PC-9 (cell line): Measurements from ENCODE around the gene RGL1. TPM values are rescaled to one million over a fixed set of nuclear protein-coding genes. Genes with fewer than 3 reads are reported as not detected.

Experiments used
- BruUV-seq: library from RNA; stranded (reverse); fragments of 400-500 nt; replicated peaks from 2 replicates; lab custom pipeline; 2021; lab: Mats Ljungman, UMichigan
- CTCF ChIA-PET: fragments of 300-600 bp; sonication (Branson Sonifier 250); formaldehyde crosslinking; loops from one replicate; lab custom pipeline; 2022; ENCODE audit warnings: antibody characterized with exemption; lab: Charles Lee
- POLR2A ChIA-PET: fragments of 300-600 bp; sonication (Branson Sonifier 250); formaldehyde crosslinking; loops from one replicate; lab custom pipeline; 2022; ENCODE audit warnings: antibody characterized with exemption; ENCODE audit not compliant: unreplicated experiment; lab: Charles Lee
- DNase-seq, 2 experiments: peaks; one replicate each; pipeline versions ENCODE4 v3.0.0 to v3.0.0-alpha.2; 2015 to 2022; ENCODE audit warnings: mixed read lengths in 1 of 2
- H2AFZ ChIP-seq: fragments of 200-600 bp; sonication (generic); 2 replicates; pipeline ENCODE4 v1.8.1; 2017; ENCODE audit warnings: antibody characterized with exemption
- H3F3A ChIP-seq: fragments of 200-600 bp; sonication (generic); 2 replicates; pipeline ENCODE4 v1.8.1; 2017; ENCODE audit warnings: antibody characterized with exemption, mild to moderate bottlenecking, low read depth; ENCODE audit not compliant: insufficient read depth
- H3K27ac ChIP-seq: fragments of 200-600 bp; sonication (generic); 2 replicates; pipeline ENCODE4 v1.6.1; 2016; ENCODE audit warnings: mixed run types
- H3K27me3 ChIP-seq: fragments of 200-600 bp; sonication (generic); 2 replicates; pipeline ENCODE4 v1.6.1; 2016; ENCODE audit warnings: low read depth, mixed run types; ENCODE audit not compliant: insufficient read depth
- H3K36me3 ChIP-seq: fragments of 200-600 bp; sonication (generic); 2 replicates; pipeline ENCODE4 v1.6.1; 2016; ENCODE audit warnings: low read depth, mixed run types
- H3K4me1 ChIP-seq: fragments of 200-600 bp; sonication (generic); replicated peaks from 2 replicates; pipeline ENCODE4 v1.6.1; 2016; ENCODE audit warnings: mixed run types; ENCODE audit not compliant: insufficient read depth
- H3K4me2 ChIP-seq: fragments of 200-600 bp; sonication (generic); 2 replicates; pipeline ENCODE4 v1.6.1; 2017; ENCODE audit warnings: mixed run types
- H3K4me3 ChIP-seq: fragments of 200-600 bp; sonication (generic); 2 replicates; pipeline ENCODE4 v1.6.1; 2016; ENCODE audit warnings: mixed run types
- H3K79me2 ChIP-seq: fragments of 200-600 bp; sonication (generic); 2 replicates; pipeline ENCODE4 v1.6.1; 2017; ENCODE audit warnings: low read depth, mixed run types
- H3K9me2 ChIP-seq: fragments of 200-600 bp; sonication (generic); 2 replicates; pipeline ENCODE4 v1.8.1; 2017; ENCODE audit warnings: mild to moderate bottlenecking; ENCODE audit not compliant: insufficient read depth
- H3K9me3 ChIP-seq: fragments of 200-600 bp; sonication (generic); 2 replicates; pipeline ENCODE4 v1.8.1; 2016; ENCODE audit warnings: low read depth; ENCODE audit not compliant: insufficient read depth
- H4K20me1 ChIP-seq: fragments of 200-600 bp; sonication (generic); 2 replicates; pipeline ENCODE4 v1.8.1; 2017; ENCODE audit not compliant: insufficient read depth
- CTCF ChIP-seq: fragments of 200-600 bp; sonication (generic); conservative IDR thresholded peaks from 2 replicates; pipeline ENCODE4 v1.6.1; 2017; ENCODE audit warnings: mixed run types, antibody characterized with exemption, mild to moderate bottlenecking, moderate library complexity
- EZH2 ChIP-seq: fragments of 200-600 bp; sonication (generic); IDR thresholded peaks from 2 replicates; pipeline ENCODE4 v1.8.0; 2017; ENCODE audit warnings: antibody characterized with exemption, low read depth
- intact Hi-C: fragments of 100-400 bp; cut with micrococcal nuclease; formaldehyde crosslinking; loops from one replicate; pipeline ENCODE4 v1.10.0; 2022; ENCODE audit not compliant: unreplicated experiment
- total RNA-seq: library from RNA; stranded (reverse); gene quantifications from 2 replicates; pipeline ENCODE4 v1.2.3, GENCODE V29; 2021

Gene RGL1
- total RNA-seq, 1 experiment from 2014 or later, result 2.6 TPM

DNA sequence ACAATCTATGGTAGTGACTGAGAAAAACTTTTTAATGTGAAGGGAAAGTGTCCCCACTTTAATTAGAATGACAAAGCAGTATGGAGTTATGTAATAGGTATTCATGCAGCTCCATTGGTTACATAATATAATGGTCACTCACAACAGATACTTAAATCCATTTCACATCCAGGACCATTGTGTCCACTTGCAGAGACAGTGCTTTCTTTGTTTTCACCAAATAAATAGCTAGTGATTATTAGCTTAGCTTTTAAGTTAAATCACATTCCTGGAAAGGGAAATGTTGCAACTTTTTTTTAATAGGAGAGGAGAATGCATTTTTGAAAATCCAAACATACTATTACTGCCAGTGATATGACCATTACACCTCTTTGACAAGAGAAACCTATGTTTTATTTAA is 22.9 kb downstream of the RGL1 start:
- no peaks in the 10 kb centered on the region for H3K27me3 ChIP-seq
- no peak overlapping the region for H3K4me3 ChIP-seq
- no peaks in the 10 kb centered on the region; the same call in 1 of the 2 replicates for H3K4me1 ChIP-seq
- H3K4me2 ChIP-seq, result no peak overlapping the region
- TF ChIP-seq EZH2 (no peak), CTCF (no peak)
- no peaks in the 10 kb centered on the region for H3F3A ChIP-seq
- H2AFZ ChIP-seq, result no peak overlapping the region
- H3K9me2 ChIP-seq, result no peaks in the 10 kb centered on the region
- CTCF ChIA-PET, result no interaction called here
- H3K36me3 ChIP-seq, result no peaks in the 10 kb centered on the region; the same call in 1 of the 2 replicates
- no peaks in the 10 kb centered on the region; the same call in 1 of the 2 replicates for H3K79me2 ChIP-seq
- no peak overlapping the region for H3K27ac ChIP-seq
- H4K20me1 ChIP-seq, result no peaks in the 10 kb centered on the region
- POLR2A ChIA-PET, result no interaction called here
- H3K9me3 ChIP-seq, result no peaks in the 10 kb centered on the region; the same call in 1 of the 2 replicates
- BruUV-seq, result no TSS peak
- peak in 1 of 2 experiments; percentile 37 for DNase-seq
- intact Hi-C loops, result loop anchor here (5.0 kb wide), 1 partner anchor 566 kb away; no protein-coding TSS in a partner anchor

DNA sequence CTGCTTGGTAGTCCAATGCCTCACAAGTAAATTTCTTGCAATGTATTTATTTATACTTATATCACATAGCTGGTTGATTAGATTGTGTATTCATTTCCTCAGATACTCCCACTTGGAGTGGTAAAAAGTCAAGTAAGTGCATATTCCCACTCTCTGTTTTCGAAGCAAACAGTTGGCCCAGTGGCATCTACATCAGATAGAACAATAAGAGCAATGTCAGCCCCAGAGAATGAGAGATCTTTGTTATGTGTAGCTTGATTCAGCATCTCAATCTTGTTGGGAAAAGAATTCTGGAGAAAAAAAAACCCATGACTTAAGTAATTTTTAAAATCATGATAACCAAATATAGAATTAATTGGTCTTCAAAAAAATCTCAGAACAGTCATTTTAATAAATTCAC is 25.5 kb downstream of the RGL1 start:
- no peak overlapping the region for H3K4me3 ChIP-seq
- no peak for DNase-seq
- no TSS peak for BruUV-seq
- no peak overlapping the region for H3K27ac ChIP-seq
- no peaks in the 10 kb centered on the region for H4K20me1 ChIP-seq
- H2AFZ ChIP-seq, result no peak overlapping the region
- no peaks in the 10 kb centered on the region for H3K27me3 ChIP-seq
- H3K4me2 ChIP-seq, result no peak overlapping the region
- CTCF ChIA-PET, result no interaction called here
- no peaks in the 10 kb centered on the region; the same call in 1 of the 2 replicates for H3K36me3 ChIP-seq
- TF ChIP-seq CTCF (no peak), EZH2 (no peak)
- no peaks in the 10 kb centered on the region for H3F3A ChIP-seq
- no peaks in the 10 kb centered on the region for H3K9me3 ChIP-seq
- H3K4me1 ChIP-seq, result no peaks in the 10 kb centered on the region; the same call in 1 of the 2 replicates
- intact Hi-C loops, result no loop called here
- no peaks in the 10 kb centered on the region for H3K79me2 ChIP-seq
- POLR2A ChIA-PET, result interaction anchor here (0.5 kb wide), 1 partner anchor 295 kb away, joined by 4 read pairs; no protein-coding TSS in a partner anchor
- no peaks in the 10 kb centered on the region for H3K9me2 ChIP-seq

DNA sequence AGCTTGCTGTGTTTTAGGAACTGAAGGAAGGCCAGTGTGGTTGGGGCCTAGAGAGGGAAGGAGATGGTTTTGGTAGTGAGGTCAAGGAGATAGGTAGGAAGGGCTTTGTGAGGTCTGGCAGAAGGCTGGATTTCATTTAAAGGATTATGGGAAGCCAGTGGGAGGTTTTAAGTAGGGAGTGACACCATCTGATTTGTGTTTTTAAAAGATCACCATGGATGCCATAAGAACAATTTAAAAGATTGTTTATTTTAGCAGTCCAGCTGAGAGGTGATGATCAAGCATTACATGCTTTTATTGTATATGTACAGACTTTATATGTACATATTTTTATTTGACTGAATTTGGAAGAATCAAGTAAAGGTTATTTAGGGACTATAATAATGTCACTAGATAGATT is 26.4 kb downstream of the RGL1 start:
- no peaks in the 10 kb centered on the region for H3K79me2 ChIP-seq
- no peak overlapping the region for H2AFZ ChIP-seq
- no peaks in the 10 kb centered on the region for H3K27me3 ChIP-seq
- H3K4me3 ChIP-seq, result no peak overlapping the region
- no peaks in the 10 kb centered on the region for H4K20me1 ChIP-seq
- BruUV-seq, result no TSS peak
- no peak overlapping the region for H3K27ac ChIP-seq
- no peaks in the 10 kb centered on the region; the same call in 1 of the 2 replicates for H3K4me1 ChIP-seq
- H3F3A ChIP-seq, result no peaks in the 10 kb centered on the region
- intact Hi-C loops, result no loop called here
- no peaks in the 10 kb centered on the region for H3K9me3 ChIP-seq
- H3K4me2 ChIP-seq, result no peak overlapping the region
- CTCF ChIA-PET, result no interaction called here
- POLR2A ChIA-PET, result no interaction called here
- DNase-seq, result no peak
- no peaks in the 10 kb centered on the region; the same call in 1 of the 2 replicates for H3K36me3 ChIP-seq
- TF ChIP-seq EZH2 (no peak), CTCF (no peak)
- no peaks in the 10 kb centered on the region for H3K9me2 ChIP-seq
